Stimulated activated naive CD4-positive, alpha-beta T cell (primary cell): Measurements from ENCODE around the gene GJB5.
"Not testable (repeated sequence)": the region's sequence is repeated elsewhere in the genome, so short reads cannot be mapped to it uniquely, and the experiment has no call there.

Source experiments
- DNase-seq, 6 experiments: peaks; one replicate each; lab custom pipeline; 2025; lab: John Stamatoyannopoulos, UW

GJB5 gene

DNA sequence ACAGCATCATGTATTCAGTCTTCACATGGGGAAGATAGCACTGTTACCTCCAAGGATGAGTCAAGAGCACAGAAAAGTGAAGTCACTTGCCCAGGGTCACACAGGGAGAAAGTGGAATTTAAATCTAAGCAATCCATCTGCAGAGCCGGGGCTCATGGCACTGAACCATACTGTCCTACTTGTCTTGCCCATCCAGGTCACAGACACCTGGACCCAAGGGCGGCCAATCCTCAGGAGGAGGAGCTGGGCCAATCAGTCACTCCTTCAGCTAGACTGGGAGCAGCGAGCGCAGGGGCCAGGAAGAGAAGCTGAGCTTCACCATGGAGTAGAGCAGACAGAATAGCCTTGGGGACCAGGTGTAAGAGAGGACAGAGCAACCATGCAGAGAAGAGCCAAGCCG is 9.2 kb upstream of the GJB5 start:
- no peak for DNase-seq

DNA sequence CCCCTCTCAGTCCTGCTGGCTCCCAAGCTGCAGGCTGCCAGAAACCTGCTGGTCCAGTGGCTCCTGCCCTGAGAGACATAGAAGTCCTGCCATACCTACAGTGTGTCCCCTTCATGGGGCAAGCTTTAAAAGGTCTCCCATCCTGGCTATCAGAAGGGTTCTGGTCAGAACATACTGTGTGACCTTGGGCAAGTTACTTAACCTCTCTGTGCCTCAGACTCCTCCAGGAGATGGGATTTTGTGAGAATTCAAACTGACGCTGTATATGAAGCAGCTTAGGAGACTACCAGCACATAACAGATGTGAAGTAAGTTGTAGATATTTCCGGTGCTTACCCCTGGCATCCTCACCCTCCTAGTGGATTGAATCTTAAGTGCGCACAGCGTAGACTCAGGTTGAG is 8.7 kb upstream of the GJB5 start:
- DNase-seq, result no peak

DNA sequence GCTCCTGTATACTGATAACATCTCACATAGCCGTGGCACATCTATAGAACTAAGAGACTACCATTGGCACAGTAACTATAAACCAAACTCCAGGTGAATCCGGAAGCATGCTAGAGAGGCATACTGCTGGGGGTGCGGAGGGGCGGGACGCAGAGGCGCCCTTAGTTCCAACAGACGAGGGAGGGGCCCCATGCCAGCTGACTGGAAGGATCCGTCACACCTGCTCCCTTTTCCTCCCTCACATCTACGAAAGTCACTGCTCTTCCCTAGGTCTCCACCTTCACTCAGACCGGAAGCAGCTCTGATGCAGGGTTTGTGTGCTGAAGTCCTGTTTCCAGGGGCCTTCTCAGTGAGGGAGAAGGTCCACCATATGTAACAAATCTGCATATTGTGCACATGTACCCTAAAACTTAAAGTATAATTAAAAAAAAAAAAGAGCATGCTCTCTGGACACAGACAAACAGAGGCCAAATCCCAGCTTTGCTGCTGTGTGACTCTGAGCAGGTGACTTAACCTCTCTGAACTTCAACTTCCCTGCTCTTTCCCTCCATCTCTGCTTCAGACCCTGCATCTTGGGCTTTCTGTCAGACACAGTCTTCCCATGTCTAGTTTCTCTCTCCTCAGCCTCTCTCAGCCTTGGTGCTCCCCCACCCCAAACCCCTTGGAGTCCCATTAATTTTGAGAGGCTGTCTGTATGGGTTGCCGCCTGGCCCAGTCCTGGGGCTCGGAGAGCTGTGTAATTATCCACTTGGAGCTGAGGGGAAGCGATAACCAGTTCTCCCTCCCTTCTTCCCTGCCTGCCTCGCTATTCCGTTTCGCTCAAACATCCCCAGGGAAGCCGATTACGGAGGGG is 7.8 kb upstream of the GJB5 start:
- DNase-seq, result no peak

DNA sequence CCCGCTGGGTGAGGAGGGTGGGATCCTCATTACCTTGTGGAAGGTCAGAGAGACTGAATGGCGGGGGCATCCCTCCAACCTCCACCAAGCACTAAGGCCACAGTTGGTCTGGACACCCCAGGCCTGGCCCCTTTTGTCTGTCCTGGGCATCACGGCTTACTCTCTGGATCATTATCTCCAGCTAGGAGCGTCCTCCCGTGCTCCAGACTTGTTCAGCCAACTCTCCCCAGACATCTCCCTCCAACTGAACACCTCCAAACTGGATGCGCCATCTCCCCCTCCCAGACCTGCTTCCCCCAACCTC is 7.3 kb upstream of the GJB5 start:
- DNase-seq, result no peak

DNA sequence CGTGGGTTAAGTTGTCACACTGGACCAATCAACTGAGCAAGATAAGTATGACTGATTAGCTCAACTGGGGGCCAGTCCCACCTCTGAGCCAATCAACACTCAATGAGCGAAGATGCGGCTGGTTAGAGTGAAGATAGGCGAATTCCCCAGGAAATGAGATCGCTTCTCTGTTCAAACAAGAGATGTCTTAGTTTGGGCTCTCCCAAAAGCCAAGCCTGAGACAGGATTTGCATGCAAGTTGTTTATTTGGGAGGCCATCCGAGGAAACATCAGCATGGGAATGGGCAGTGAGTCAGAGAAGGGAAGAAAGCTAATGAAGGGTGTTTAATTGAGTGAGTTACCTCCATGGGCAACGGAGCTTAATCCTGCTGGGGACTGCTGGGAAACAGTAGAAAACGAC is 4.9 kb upstream of the GJB5 start:
- no peak for DNase-seq

DNA sequence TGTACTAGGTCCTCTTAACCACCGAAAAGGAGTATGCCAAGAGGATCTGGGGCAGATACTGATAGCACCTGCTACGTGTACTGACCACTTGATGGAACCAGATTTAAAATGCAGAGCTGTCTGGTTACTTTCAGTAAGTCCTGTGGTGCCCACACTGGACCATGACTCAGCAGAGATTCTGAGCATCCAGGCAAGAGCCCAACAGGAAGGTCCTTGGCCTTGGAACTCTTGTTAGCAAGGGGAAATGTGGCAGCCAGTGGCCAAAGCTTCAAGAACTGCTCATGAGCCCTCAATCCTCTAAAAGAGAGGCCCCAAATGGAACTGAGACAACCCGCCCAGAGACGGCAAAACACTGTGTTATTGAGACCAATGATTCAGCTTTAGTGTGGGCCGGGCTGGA is 4.2 kb upstream of the GJB5 start:
- no peak for DNase-seq

DNA sequence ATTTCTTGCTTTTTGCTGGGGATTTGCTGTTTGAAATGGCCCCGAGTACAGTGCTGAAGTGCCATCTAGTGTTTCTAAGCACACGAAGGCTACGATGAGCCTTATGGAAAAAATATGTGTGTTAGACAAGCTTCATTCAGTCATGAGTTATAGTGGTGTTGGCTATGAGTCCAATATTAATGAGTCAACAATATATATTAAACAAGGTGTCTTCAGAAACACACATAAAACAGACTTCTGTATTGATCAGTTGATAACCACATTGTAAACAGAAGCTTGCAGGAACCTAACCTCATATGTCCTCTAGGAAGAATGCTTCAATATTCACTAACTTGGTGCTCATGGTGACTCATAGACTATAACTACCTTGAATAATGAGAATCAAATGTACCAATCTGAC is 1.7 kb upstream of the GJB5 start:
- DNase-seq, result no peak

DNA sequence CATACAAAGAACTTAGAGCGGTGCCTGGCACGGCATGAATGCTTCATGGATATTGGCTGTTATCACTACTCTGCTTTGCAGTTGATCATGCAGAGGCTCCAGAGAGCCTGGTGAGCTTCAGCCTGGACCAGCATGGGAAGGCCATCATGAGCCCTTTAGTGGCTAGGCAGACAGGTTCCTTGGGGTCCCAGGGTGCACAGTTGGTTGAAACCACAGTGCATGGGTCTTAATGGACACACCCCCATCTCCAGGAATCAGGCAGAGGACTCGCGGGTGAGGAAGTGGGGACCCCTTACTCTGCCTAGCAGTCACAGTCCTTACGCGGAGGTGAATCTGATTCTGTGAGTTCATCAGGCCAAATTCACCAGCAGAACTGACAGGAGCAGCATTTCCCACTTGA is 1.1 kb downstream of the GJB5 start:
- DNase-seq, result no peak

DNA sequence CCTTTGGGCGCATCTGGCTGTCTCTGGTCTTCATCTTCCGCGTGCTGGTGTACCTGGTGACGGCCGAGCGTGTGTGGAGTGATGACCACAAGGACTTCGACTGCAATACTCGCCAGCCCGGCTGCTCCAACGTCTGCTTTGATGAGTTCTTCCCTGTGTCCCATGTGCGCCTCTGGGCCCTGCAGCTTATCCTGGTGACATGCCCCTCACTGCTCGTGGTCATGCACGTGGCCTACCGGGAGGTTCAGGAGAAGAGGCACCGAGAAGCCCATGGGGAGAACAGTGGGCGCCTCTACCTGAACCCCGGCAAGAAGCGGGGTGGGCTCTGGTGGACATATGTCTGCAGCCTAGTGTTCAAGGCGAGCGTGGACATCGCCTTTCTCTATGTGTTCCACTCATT is 2.5 kb downstream of the GJB5 start:
- no peak for DNase-seq

DNA sequence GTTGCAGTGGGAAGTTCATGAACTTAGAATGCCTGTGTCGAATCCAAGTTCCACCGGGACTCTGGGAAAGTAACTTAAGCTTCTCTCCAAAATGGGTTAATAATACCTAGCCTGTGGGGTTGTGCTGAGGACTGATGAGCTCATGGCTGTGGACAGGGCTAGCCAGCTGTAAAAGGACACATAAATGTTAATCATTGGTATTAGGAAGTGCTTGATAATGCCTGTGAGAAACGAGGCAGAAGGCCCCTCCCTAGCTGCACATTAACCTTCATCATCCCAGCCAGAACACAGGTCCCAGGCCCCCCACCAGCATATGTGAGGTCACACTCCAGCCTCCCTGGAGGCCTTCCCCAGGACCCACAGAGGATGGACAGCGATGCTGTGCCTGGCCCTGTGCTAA is 3.9 kb downstream of the GJB5 start:
- DNase-seq, result no peak

DNA sequence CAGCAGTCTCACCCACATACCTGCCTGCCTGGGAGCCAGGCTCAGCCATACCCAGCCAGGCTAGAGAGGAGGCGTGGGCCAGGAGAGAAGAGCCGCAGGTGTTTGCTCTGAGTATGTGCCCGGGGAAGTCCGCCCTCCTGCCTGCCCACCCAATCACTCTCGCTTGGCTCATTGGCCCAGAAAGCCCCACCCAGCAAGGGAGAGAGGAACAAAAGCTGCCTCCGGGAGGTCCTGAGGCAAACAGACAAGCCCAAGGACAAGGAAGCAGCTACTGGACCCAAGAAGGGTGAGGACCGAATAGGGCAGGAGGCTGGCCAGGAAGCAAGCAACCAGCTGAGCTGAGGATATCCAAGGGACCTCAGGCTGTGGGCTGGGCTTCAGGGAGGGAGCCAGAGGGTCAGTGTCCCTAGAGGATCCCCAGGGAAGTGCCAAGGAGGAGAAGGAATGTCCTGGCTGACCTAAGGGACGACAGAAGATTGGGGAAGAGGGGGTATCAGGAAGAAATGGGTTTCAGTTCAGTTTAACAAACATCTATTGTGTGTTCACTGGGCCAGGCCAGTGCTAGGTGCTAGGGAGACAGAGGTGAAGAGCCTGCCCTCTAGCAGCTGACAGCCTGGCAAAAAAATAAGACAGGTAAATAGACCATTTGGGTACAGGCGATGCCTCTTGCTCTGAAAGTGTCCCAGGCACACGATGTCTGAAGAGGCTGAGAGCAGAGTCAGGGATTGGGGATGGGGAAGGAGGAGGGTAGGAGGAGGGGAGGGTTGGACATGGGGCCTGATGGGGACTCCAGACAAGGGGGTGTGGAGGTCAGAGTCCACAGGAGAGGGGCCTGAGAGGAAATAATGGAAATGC is 4.9 kb downstream of the GJB5 start, which contains the start of gene GJB4:
TSS of gene GJB4 (plus strand) at position 238 of the 855 bp plus-strand sequence. CDS start 1,515 bp downstream, outside the sequence.
- DNase-seq, result no peak

DNA sequence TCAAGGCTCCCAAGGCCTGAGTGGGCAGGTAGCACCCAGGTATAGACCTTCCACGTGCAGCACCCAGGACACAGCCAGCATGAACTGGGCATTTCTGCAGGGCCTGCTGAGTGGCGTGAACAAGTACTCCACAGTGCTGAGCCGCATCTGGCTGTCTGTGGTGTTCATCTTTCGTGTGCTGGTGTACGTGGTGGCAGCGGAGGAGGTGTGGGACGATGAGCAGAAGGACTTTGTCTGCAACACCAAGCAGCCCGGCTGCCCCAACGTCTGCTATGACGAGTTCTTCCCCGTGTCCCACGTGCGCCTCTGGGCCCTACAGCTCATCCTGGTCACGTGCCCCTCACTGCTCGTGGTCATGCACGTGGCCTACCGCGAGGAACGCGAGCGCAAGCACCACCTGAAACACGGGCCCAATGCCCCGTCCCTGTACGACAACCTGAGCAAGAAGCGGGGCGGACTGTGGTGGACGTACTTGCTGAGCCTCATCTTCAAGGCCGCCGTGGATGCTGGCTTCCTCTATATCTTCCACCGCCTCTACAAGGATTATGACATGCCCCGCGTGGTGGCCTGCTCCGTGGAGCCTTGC is 6.4 kb downstream of the GJB5 start:
- no peak for DNase-seq

DNA sequence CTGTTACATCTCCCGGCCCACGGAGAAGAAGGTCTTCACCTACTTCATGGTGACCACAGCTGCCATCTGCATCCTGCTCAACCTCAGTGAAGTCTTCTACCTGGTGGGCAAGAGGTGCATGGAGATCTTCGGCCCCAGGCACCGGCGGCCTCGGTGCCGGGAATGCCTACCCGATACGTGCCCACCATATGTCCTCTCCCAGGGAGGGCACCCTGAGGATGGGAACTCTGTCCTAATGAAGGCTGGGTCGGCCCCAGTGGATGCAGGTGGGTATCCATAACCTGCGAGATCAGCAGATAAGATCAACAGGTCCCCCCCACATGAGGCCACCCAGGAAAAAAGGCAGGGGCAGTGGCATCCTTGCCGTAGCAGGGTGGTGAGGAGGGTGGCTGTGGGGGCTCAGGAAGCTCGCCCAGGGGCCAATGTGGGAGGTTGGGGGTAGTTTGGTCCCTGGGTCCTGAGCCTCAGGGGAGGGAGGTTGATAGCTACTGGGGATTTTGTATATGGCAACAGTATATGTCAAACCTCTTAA is 7.0 kb downstream of the GJB5 start:
- no peak for DNase-seq

DNA sequence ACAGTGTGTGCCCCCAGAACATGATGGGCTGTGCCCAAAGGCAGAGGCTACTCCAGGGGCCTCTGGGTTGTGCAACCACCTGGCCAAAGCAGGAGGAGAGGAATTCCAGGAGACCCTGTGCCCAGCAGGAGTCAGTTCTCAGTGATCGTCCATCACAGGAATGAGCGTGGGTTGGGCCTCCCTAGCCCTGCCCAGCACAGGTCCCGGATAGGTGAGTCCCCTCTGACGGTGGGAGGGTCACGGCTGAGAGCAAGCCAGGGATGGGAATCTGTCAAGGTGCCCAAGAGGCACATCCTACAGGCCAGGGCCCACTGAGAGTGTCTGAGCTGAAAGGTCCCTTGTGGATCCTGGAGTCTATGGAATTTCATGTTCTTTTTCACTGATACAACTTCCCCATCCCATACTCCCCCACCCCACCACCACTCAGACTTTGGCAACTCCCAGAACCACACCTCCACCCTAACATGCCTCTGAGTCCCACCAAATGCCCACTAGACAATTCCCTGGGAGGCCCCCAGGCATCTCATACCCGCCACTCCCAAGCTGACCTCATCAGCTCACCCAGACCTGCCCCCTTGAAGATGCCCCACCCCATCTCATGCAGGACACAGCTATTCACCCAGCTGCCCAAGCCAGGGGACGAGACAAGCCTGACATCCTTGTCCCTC is 7.8 kb downstream of the GJB5 start:
- no peak for DNase-seq

DNA sequence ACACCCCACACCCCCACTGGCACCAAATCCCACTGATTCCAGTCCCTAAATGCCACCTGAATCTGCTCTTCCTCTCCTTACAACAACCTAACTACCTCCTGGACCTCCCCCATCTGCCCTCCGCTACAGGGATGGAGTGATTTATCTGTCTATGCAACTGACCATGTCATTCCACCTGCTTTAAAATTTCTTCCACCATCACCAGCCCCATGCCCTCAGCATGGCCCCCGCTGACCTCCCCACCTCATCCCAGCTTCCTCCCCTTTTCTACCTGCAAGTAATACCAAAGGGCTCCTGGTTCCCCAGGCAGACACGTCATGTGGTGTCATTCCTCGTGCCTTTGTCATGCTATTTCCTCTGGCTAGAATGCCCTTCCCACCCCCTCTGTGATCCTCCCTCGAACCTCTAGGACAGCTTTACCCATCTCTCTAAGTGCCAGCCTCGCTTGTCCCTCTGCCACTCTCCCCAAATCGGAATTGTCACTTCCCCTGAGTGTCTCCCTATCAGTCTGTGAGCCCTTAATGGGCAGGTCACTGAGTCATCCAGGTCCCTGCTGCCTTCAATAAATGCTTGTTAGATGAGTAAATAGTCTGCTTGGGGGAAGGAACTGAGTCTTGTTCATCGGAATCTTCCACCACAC is 8.4 kb downstream of the GJB5 start:
- no peak for DNase-seq

DNA sequence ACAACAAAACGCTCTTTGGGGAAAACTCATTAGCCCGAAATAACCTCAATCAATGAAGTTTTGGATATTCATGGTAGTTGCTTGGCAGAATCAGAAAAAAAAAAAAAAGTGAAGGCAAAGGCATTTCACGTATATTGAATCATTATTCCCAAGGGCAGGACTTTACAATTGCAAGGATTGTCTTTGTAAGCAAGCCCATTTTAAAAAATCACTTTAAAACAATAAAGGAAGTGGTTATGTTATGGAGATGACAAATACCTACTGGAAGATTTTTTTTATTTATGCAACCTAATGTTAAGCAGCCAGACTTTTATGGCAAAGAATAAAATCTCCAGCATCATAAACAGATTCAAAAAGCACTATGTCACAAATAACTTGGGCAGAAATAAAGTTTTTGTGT is 14.0 kb downstream of the GJB5 start:
- DNase-seq, result no peak

DNA sequence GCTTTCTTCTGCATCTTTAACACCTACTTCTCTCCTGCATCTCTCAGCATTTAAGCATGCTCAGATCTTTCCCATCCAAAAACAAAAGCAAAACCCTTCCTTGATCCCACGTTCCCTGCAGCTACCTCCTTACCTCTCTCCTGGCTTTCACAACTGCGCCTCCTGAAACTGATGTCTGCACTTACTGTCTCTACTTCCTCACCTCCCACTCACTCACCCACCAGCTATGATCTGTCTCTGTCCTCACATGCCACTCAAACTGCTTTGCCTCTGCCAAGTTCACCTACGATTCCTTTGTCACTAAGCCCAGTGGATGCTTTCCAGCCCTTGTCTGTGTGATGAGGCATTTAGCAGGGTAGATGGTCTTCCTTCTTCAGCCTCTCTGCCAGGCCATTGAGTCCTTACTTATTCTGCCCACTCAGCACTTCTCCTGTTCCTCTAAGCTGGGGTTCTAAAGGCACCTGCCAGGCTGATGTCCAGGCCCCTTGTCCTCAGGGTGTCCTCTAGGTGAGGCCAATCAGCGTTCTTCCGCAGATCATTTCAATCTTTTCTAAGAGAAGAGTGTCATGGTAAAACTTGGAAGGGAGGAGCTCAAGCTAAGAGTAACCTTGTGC is 16.2 kb downstream of the GJB5 start:
- DNase-seq, result no peak

DNA sequence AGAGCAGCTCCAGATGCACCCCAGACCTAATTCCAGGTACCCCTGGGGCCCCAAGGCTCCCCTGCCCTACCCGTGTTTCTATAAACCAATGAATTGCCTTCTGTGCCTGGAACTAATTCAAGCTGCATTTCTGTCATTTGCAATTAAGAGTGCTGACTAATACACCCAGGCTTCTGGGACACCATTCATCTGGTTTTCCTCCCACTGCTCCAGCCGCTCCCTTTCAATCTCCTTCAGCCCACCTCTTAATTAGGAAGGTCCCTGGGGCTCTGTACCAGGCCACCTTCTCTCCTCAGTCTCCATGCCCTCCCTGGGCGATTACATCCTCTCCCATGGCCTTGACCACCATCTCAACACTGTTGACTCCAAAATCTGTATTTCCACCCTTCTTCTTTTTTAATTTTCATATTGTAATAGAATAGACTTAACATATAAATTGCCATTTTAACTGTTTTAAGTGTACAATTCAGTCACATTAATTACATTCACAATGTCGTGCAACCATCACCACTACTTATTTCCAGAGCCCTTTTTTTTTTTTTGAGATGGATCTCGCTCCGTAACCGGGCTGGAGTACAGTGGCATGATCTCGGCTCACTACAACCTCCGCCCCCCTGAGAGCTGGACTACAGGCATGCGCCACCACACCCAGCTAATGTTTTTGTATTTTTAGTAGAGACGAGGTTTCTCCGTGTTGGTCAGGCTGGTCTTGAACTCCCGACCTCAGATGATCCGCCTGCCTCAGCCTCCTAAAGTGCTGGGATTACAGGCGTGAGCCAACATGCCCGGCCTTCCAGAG is 16.9 kb downstream of the GJB5 start:
- no peak for DNase-seq

DNA sequence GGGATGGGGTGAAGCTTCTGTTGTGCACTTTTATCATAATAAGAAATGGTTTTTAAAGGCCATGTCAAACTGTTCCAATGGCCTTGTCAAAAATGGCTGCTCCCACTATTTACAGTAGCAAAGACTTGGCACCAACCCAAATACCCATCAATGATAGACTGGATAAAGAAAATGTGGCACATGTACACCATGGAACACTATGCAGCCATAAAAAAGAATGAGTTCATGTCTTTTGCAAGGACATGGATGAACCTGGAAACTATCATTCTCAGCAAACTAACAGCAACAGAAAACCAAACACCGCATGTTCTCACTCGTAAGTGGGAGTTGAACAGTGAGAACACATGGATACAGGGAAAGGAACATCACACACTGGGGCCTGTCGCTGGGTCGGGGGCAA is 18.3 kb downstream of the GJB5 start:
- DNase-seq, result not testable (repeated sequence)

DNA sequence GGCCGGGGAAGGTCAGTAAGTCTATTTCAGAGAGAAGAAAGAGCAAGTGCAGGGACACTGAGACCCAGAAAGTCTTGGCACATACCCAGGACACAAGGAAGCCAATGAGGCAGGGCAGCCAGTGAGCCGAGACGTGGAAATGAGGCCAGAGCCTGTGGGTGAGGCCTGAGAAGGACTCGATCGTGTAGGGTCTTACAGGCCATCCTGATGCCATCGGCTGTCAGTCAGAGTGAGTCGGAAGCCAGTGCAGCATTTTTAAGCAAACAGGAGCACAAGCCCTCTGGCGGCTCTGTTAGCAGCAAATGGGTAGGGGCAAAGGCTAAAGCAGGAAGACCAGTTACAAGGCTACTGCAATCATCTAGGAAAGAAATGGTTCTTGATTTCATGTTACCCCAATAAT is 20.1 kb downstream of the GJB5 start:
- DNase-seq, result no peak
